Activated naive CD8-positive, alpha-beta T cell (primary cell): ENCODE measurements around the gene OLIG2.

Experiments used
- H3K27ac Mint-ChIP-seq: one replicate; pipeline ENCODE4 v1.8.0; 2021; ENCODE audit warnings: mixed read lengths
- H3K27me3 Mint-ChIP-seq: one replicate; pipeline ENCODE4 v1.8.0; 2021; ENCODE audit warnings: mixed read lengths
- H3K36me3 Mint-ChIP-seq: one replicate; pipeline ENCODE4 v1.8.0; 2021; ENCODE audit warnings: mixed read lengths
- H3K4me1 Mint-ChIP-seq: one replicate; pipeline ENCODE4 v1.8.0; 2021; ENCODE audit warnings: low read depth, mixed read lengths
- H3K4me3 Mint-ChIP-seq: one replicate; pipeline ENCODE4 v1.8.0; 2021; ENCODE audit warnings: mild to moderate bottlenecking, mixed read lengths
- H3K9me3 Mint-ChIP-seq: one replicate; pipeline ENCODE4 v1.8.0; 2021; ENCODE audit warnings: low read depth, mixed read lengths

Gene OLIG2

DNA sequence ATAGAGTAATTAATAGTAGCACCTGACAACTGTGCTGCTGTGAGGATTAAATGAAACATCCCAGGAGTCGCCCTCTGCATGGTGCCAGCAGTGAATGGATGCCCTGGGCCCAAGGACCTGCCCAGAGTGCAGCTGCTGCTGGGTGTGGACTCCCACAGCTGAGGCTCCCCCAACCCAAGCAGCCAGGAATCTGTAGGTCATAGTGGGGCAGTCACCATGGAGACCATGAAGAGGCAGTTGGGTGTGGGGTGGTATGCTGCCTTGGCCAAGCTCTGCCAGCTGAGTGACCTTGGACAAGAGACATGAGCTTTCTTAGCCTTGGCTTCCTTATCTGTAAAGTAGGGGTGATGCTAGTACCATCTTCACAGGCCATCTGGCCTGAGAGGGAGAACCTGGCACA lies 9.4 kb downstream of the OLIG2 start:
- H3K27ac Mint-ChIP-seq: no peak overlapping the region
- peaks cover 12% of the 10 kb centered on the region for H3K27me3 Mint-ChIP-seq
- no peak overlapping the region for H3K4me3 Mint-ChIP-seq
- peaks cover 10% of the 10 kb centered on the region for H3K4me1 Mint-ChIP-seq
- no peaks in the 10 kb centered on the region for H3K9me3 Mint-ChIP-seq
- H3K36me3 Mint-ChIP-seq: peaks cover 2% of the 10 kb centered on the region

DNA sequence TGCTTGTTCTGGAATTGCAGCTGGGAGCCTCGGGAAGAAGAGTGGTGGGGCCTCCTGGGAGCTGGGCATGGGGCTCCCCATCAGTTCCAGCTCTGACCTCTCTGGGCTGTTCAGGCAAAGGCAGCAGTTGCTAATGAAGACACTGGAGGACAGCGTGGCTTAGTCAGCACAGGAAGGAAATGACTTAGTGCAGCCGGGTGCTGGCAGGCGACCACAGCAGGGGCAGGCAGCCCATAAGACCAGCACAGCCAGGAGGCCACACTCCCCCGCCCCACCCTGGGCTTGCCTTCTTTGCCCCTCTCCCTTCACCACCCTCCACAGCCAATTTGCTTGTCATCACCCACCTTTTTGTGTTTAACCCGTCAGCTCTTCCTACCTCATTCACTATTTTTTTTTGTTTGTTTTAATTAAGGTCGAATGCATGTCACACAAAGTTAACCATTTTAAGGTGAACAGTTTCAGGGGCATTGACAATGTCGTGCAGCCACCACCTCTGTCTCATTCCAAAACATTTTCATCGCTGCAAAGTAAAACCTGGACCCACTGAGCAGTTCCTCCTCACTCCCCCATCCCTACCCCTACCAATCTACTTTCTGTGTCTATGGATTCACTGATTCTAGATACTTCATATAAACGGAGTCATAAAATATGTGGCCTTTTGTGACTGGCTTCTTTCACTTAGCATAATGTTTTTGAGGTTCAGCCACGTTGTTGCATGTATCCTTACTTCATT lies 10.9 kb downstream of the OLIG2 start:
- Mint-ChIP-seq H3K36me3 (peaks cover 2% of the 10 kb centered on the region), H3K4me3 (no peak overlapping the region), H3K27me3 (peaks cover 14% of the 10 kb centered on the region), H3K9me3 (no peaks in the 10 kb centered on the region), H3K27ac (no peak overlapping the region), H3K4me1 (peaks cover 10% of the 10 kb centered on the region)

DNA sequence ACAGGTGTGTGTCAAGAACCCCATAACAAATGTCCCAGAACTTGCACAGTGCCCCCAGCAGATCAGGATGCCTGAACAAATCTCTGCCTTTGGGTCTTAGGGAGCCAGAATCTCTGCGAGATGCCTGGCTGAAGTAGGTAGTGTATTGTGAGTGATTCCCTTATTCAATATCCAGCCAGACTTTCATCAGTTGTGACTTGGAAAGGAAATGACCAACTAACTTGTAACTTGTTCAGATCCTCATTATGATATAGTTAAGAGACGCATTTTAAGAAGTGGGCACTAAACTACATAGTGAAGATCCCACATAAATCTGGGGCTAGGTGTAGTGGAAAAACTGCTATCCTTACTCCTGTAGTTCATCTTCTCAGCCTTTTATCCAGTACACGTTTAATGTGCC lies 11.8 kb downstream of the OLIG2 start:
- no peak overlapping the region for H3K27ac Mint-ChIP-seq
- H3K4me3 Mint-ChIP-seq: no peak overlapping the region
- H3K36me3 Mint-ChIP-seq: peaks cover 2% of the 10 kb centered on the region
- peaks cover 10% of the 10 kb centered on the region for H3K4me1 Mint-ChIP-seq
- peaks cover 9% of the 10 kb centered on the region for H3K27me3 Mint-ChIP-seq
- H3K9me3 Mint-ChIP-seq: no peaks in the 10 kb centered on the region

DNA sequence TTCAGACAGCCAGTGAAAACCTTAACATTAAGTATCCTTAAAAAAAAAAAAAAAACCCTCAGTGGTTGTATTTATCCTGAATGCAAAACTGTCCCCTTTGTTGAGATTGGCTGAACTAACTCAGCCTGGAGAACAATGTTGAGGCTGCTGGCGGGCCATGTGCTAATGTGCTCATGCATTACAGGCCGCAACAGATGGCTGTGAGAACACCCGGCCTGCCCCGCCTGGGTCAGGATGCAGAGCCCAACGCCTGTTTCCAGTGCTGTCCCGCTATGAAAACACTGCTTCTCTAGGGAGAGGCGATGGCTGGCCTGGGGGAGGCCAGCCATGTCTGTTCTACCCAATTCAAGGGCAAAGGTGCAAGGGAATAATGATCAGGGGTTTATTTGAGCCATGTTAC lies 13.8 kb downstream of the OLIG2 start:
- H3K4me1 Mint-ChIP-seq: peaks cover 10% of the 10 kb centered on the region
- H3K36me3 Mint-ChIP-seq: peaks cover 2% of the 10 kb centered on the region
- H3K9me3 Mint-ChIP-seq: no peaks in the 10 kb centered on the region
- H3K27ac Mint-ChIP-seq: no peak overlapping the region
- no peak overlapping the region for H3K4me3 Mint-ChIP-seq
- H3K27me3 Mint-ChIP-seq: peaks cover 9% of the 10 kb centered on the region

DNA sequence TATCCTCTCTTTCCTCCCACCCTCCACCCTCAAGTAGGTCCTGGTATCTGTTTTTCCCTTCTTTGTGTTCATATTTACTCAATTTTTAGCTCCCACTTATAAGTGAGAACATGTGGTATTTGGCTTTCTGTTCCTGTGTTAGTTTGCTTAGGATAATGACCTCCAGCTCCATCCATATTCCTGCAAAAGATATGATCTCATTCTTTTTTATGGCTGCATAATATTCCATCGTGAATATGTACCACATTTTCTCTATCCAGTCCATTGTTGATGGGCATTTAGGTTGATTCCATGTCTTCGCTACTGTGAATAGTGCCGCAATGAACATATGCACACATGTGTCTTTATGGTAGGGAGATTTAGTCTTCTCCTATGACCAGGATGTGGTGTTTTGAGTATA lies 14.5 kb downstream of the OLIG2 start:
- Mint-ChIP-seq H3K9me3 (no peaks in the 10 kb centered on the region), H3K4me3 (no peak overlapping the region), H3K4me1 (peaks cover 10% of the 10 kb centered on the region), H3K27ac (no peak overlapping the region), H3K36me3 (peaks cover 2% of the 10 kb centered on the region), H3K27me3 (peaks cover 7% of the 10 kb centered on the region)

DNA sequence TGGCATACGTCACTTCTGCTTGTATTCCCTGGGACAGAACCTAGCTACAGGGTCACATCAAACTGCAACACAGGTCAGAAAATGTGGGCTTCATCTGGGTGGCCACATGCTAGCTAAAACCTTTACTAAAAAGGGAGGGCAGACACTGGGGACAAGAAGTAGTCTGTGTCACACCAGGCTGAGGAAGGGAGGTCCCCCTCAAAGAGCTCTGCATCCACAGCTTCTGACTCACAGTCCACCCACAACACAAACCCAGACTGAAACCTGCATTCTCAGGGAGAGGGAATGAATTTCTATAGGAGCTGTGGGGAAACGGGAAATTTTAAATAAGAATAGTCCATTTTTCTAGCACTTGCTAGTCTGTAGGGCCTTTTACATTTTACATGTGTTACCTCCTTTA lies 16.2 kb downstream of the OLIG2 start:
- Mint-ChIP-seq H3K4me1 (peaks cover 2% of the 10 kb centered on the region), H3K4me3 (no peak overlapping the region)

DNA sequence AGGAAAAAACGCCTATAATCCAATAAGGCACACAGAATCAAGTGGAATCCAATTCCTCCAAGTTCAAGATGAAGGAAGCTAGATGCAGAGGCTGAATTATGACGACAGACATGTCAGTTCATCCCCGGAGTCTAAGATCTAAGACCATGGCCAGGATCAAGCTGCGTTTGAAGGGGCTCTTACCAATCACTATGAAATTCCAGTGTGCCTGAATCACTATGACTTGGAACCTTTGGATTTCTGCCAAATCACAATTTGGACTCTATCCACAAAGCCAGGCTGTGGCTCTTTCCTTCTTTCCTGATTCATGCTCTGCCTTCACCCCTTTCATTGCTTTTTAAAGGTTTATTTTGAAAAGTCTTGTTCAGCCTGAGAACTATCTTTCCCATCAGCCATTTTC lies 17.1 kb downstream of the OLIG2 start:
- Mint-ChIP-seq H3K4me1 (no peaks in the 10 kb centered on the region), H3K27me3 (peaks cover 17% of the 10 kb centered on the region), H3K36me3 (peaks cover 2% of the 10 kb centered on the region), H3K27ac (no peak overlapping the region), H3K9me3 (no peaks in the 10 kb centered on the region), H3K4me3 (no peak overlapping the region)

More for the DNA sequence above, 16.2 kb downstream of the OLIG2 start:
- Mint-ChIP-seq H3K9me3 (no peaks in the 10 kb centered on the region), H3K27ac (no peak overlapping the region), H3K36me3 (peaks cover 2% of the 10 kb centered on the region), H3K27me3 (peaks cover 13% of the 10 kb centered on the region)

DNA sequence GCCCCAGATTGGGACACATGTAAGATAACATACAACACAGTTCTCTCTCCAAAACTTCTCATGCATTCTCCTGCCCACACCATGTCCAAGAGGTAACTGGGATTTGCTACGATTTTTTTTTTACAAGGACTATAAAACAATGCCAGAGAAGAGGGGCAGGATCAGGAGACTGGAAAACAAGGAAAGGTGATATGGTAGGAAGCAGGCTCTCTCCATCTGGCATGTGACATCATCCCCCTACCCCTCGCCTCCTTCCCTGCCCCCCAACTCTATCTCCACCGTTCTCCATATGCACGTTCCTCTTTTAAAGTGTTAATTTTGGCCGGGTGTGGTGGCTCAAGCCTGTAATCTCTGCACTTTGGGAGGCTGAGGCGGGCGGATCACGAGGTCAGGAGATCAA lies 20.7 kb downstream of the OLIG2 start:
- Mint-ChIP-seq H3K9me3 (no peaks in the 10 kb centered on the region), H3K27ac (no peak overlapping the region), H3K4me3 (no peak overlapping the region), H3K4me1 (no peaks in the 10 kb centered on the region), H3K36me3 (no peaks in the 10 kb centered on the region), H3K27me3 (peaks cover 19% of the 10 kb centered on the region)

DNA sequence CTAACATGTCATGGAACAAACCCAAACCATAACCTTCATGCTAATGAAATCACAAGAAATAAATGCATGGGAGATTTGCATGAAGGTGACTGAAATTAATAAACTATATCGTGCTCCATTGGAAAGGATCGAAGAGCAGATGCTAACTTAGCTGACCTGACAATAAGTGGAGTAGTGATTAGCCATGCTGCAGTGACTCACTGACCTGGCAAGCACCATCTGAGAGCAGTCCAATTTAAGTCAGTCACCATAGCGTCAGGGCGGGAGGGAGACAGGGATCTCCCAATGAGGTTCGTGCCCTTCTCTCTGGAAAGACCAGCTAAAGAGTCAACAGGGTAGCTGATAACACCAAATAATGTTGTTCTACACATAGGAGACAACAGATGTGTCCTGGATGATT lies 21.5 kb downstream of the OLIG2 start:
- Mint-ChIP-seq H3K27ac (no peak overlapping the region), H3K9me3 (no peaks in the 10 kb centered on the region), H3K36me3 (no peaks in the 10 kb centered on the region), H3K4me1 (no peaks in the 10 kb centered on the region), H3K4me3 (no peak overlapping the region), H3K27me3 (peaks cover 18% of the 10 kb centered on the region)

DNA sequence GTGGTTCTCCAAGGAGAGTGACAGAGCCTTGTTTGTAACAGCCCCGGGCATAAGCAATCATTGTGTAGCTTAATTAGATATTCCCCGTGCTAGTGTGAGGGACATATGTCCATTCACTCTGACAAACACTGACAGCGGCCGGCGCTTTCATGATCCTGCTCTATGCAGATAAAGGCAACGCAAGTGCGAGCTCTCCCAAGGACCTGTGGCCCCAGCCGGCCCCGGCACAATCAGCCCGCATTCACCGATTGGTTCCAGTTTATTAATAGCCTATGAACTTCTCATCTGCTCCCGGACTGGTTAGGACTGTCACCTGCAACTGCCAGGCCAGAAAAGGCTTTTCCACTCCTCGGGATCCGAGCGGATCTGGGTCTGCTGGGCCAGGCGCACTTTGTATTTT lies 26.2 kb downstream of the OLIG2 start:
- Mint-ChIP-seq H3K36me3 (no peaks in the 10 kb centered on the region), H3K9me3 (no peaks in the 10 kb centered on the region), H3K27me3 (peaks cover 9% of the 10 kb centered on the region), H3K4me1 (no peaks in the 10 kb centered on the region), H3K4me3 (no peak overlapping the region), H3K27ac (no peak overlapping the region)

DNA sequence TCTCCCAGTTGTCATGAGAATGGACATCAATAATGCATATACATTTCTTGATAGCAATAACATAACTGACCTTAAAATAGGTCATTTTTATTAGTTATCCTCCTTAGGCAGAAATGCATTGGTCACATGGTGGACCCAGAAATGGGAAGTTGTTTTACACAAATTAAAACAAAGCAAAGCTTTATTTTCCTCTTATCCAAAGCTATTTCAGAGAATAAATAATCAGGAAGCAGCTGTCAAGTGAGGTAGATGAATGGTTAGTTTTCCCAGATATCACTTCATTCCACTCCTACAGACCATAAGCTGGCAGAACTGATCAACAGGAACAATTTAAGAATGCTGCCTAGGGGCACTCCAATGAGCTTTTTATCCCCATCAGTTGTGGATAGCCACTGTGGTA lies 28.2 kb downstream of the OLIG2 start:
- Mint-ChIP-seq H3K4me1 (peaks cover under 1% of the 10 kb centered on the region), H3K27me3 (peaks cover 4% of the 10 kb centered on the region), H3K36me3 (no peaks in the 10 kb centered on the region), H3K27ac (no peak overlapping the region), H3K9me3 (no peaks in the 10 kb centered on the region), H3K4me3 (no peak overlapping the region)

DNA sequence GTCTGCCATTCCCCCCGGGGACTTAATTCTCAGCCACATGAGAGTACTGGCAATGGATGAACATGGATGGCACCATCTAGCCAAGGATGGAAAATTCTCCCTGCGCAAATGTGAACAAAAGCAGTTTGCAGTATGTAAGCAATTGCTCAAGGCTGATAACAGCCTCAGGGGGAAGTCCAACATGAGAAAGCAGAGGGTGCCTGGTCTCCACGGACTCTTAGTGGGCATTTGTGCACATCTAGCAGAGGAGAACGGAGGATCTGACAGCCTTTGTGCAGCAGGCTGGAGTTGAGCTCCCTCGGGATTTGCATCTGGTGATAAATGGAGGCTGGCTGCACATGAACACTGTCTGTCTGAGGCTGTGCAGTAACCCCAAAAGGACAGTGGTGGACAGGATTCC lies 30.3 kb downstream of the OLIG2 start:
- no peaks in the 10 kb centered on the region for H3K9me3 Mint-ChIP-seq
- H3K4me1 Mint-ChIP-seq: peaks cover 2% of the 10 kb centered on the region
- no peak overlapping the region for H3K4me3 Mint-ChIP-seq
- H3K27me3 Mint-ChIP-seq: peaks cover 4% of the 10 kb centered on the region
- H3K36me3 Mint-ChIP-seq: no peaks in the 10 kb centered on the region
- H3K27ac Mint-ChIP-seq: no peak overlapping the region

DNA sequence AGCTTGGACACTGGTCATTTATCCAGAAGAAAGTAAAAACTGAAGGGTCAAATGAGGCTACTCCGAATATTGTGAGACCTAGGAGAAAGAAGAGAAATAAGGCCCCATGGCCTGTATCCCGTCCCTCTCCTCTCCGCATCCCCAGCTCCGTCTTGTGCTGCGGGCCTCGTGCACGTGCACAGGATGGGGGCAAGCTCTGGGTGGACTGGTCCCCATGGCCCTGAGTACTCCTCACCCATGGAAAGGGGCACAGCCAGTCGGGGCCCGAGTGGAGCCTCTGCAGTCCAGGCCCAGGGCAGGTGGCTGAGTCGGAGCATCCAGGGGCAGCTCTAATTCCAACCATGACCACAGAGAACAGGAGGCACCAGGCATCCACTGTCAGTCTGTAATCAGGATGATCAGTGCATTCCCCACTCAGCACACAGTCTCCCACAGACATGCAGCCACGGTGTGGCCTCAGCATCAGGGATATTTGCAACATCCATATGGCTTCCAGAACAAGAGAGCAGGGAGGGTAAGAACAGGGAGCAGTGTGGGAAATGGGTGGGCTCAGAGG lies 31.7 kb downstream of the OLIG2 start:
- H3K4me3 Mint-ChIP-seq: no peak overlapping the region
- H3K4me1 Mint-ChIP-seq: peaks cover 2% of the 10 kb centered on the region
- no peak overlapping the region for H3K27ac Mint-ChIP-seq
- no peaks in the 10 kb centered on the region for H3K36me3 Mint-ChIP-seq
- H3K9me3 Mint-ChIP-seq: no peaks in the 10 kb centered on the region
- peaks cover 5% of the 10 kb centered on the region for H3K27me3 Mint-ChIP-seq

DNA sequence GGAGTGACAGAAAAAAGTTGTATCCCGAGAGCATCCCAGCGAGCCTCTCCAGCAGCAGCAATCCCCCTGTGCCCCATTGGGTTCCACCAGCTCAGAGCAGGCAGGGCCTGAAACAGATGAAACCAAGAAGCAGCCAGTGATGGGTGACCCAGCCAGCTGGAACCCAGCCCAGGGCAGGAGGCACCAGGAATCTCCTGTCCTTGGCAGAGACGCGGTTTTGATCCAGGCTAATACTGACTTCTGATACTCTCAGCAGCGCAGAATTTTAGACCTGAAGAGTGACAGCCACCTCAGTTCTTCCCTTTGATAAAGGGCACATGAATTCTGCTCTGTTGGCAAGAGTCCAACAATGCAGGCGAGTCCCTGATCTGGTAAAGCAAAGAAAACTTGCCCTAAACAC lies 32.8 kb downstream of the OLIG2 start:
- no peak overlapping the region for H3K4me3 Mint-ChIP-seq
- no peak overlapping the region for H3K27ac Mint-ChIP-seq
- H3K4me1 Mint-ChIP-seq: peaks cover 2% of the 10 kb centered on the region
- peaks cover 6% of the 10 kb centered on the region for H3K27me3 Mint-ChIP-seq
- no peaks in the 10 kb centered on the region for H3K9me3 Mint-ChIP-seq
- no peaks in the 10 kb centered on the region for H3K36me3 Mint-ChIP-seq

DNA sequence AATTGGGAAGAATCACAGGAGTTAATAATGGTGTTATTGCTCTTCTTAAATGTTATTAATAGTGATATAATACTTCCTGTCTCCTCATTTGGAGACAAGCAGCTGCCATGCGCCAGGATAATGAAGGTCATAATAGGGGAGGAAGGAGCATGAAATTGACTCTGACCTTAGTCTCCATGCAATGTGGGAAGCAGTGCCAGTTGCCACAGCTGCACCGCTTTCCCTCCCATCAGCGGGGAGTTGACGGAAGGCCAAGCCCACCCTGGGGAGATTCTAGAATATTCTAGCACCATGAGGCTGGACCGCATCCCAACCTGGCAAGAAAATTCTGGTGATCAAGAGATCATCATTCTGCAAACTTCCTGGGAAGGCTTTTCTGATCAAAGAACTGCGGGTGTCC lies 33.2 kb downstream of the OLIG2 start:
- no peak overlapping the region for H3K27ac Mint-ChIP-seq
- H3K27me3 Mint-ChIP-seq: peaks cover 6% of the 10 kb centered on the region
- no peaks in the 10 kb centered on the region for H3K36me3 Mint-ChIP-seq
- no peak overlapping the region for H3K4me3 Mint-ChIP-seq
- peaks cover 2% of the 10 kb centered on the region for H3K4me1 Mint-ChIP-seq
- H3K9me3 Mint-ChIP-seq: no peaks in the 10 kb centered on the region

DNA sequence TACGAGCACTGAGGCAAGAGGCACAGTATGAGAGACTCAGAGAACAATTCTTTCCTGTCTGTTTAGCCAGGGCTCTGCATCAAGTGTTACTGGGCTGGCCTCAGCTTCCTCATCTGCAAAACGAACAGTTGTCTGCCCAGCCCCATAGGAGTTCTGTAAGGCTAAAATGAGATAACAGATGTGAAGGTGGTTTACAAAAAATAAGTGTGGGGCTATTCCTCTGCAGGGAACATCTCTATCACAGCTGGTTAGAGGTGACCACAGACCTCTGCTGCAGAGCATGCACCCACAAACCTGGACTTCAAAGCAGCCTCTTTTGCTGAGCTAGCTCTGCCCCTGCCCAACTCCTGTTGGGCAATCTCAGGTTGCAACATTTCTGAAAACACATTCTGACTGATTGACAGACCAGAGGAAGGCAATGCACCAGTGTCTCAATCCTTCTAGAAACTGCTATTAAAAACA lies 33.7 kb downstream of the OLIG2 start:
- Mint-ChIP-seq H3K4me1 (peaks cover 2% of the 10 kb centered on the region), H3K9me3 (no peaks in the 10 kb centered on the region), H3K4me3 (no peak overlapping the region), H3K27me3 (peaks cover 6% of the 10 kb centered on the region), H3K36me3 (no peaks in the 10 kb centered on the region), H3K27ac (no peak overlapping the region)
